Effector CD8-positive, alpha-beta T cell (primary cell): Measurements from ENCODE around the gene SNPH.
"Not testable (repeated sequence)": the region's sequence is repeated elsewhere in the genome, so short reads cannot be mapped to it uniquely, and the experiment has no call there.

Source experiments
- DNase-seq: peaks from one replicate; lab custom pipeline; 2025; lab: John Stamatoyannopoulos, UW
- total RNA-seq, 4 experiments: gene quantifications; one replicate each; lab custom pipeline; 2026; lab: John Stamatoyannopoulos, UW

Gene SNPH
- total RNA-seq, result 15.7 to 54.1 (median 33.3) reads per million in 4 experiments

- DNase-seq, result peak; percentile 61
Measured at GRCh38 chr20:1266167-1266973, at the start of gene SNPH. SNPH (plus strand) TSS chr20:1266294; CDS start chr20:1296240, 29,946 bp downstream.

GRCh38 chr20:1216527-1217427, 49.3 kb upstream of the SNPH start:
- not testable (repeated sequence) for DNase-seq

GRCh38 chr20:1222750-1223149, 43.3 kb upstream of the SNPH start:
- DNase-seq, result not testable (repeated sequence)

GRCh38 chr20:1224205-1224890, 41.7 kb upstream of the SNPH start:
- DNase-seq, result no peak

GRCh38 chr20:1225263-1225782, 40.8 kb upstream of the SNPH start:
- DNase-seq, result no peak

- DNase-seq, result peak; percentile 81
Measured at GRCh38 chr20:1225783-1226654, 40.1 kb upstream of the SNPH start, which contains the start of gene RAD21L1. RAD21L1 (plus strand) TSS chr20:1226044; CDS start chr20:1228454, 2,410 bp downstream.

- no peak for DNase-seq
Measured at GRCh38 chr20:1229541-1229940, 36.6 kb upstream of the SNPH start.

GRCh38 chr20:1232286-1233111, 33.6 kb upstream of the SNPH start:
- DNase-seq, result no peak

- DNase-seq, result no peak
Measured at GRCh38 chr20:1240549-1240948, 25.5 kb upstream of the SNPH start.

GRCh38 chr20:1241456-1241855, 24.6 kb upstream of the SNPH start:
- no peak for DNase-seq

- no peak for DNase-seq
Measured at GRCh38 chr20:1242099-1242498, 24.0 kb upstream of the SNPH start.

- DNase-seq, result no peak
Measured at GRCh38 chr20:1242530-1242929, 23.6 kb upstream of the SNPH start.

GRCh38 chr20:1245578-1245977, 20.5 kb upstream of the SNPH start:
- DNase-seq, result no peak

GRCh38 chr20:1247689-1248088, 18.4 kb upstream of the SNPH start:
- DNase-seq, result no peak

GRCh38 chr20:1250282-1250681, 15.8 kb upstream of the SNPH start:
- DNase-seq, result not testable (repeated sequence)

GRCh38 chr20:1252416-1252815, 13.7 kb upstream of the SNPH start:
- DNase-seq, result no peak

GRCh38 chr20:1254254-1254653, 11.8 kb upstream of the SNPH start:
- no peak for DNase-seq

GRCh38 chr20:1255675-1256074, 10.4 kb upstream of the SNPH start:
- no peak for DNase-seq

GRCh38 chr20:1263853-1264252, 2.2 kb upstream of the SNPH start:
- DNase-seq, result no peak

GRCh38 chr20:1264727-1265126, 1.4 kb upstream of the SNPH start:
- no peak for DNase-seq
